Right ventricle myocardium inferior (tissue), 1 donor: ENCODE data around the gene TRIM77. TPM values are rescaled to one million over a fixed set of nuclear protein-coding genes. Genes with fewer than 3 reads are reported as not detected.

Source experiments
- total RNA-seq: library from RNA; stranded (reverse); fragmentation: NEBNext Ultra II Directional; extraction: Animal tissue kit (Norgen Biotek cat#: 25700); gene quantifications from one replicate; pipeline ENCODE4 v1.2.1, GENCODE V29; 2021
- donor health status: DM: no; HTN: yes; CAD: no; lungs with severe emphysema.

TRIM77 gene
- total RNA-seq, 1 donor from 2014 or later: not detected

Other genes with a start within 250 kb of the TRIM77 start
- 1.5 TPM for gene NOX4, start 218.9 kb upstream of the TRIM77 start, total RNA-seq
- gene TRIM49, start 98.3 kb downstream of the TRIM77 start, total RNA-seq: not detected
- gene TRIM64B, start 168.2 kb downstream of the TRIM77 start, total RNA-seq: not detected
- gene TRIM49D1, start 211.9 kb downstream of the TRIM77 start, total RNA-seq: not detected
- not detected for gene TRIM49D2, start 213.8 kb downstream of the TRIM77 start, total RNA-seq